Stimulated activated CD4-positive, alpha-beta T cell treated with anti-CD3 and anti-CD28 coated beads, Interleukin-15, amount 100 ng/mL, for 1 hour (primary cell): ENCODE measurements around the gene CRIP1.

Experiments
- DNase-seq, 2 donors: peaks; one replicate each; pipeline ENCODE4 v3.0.0-alpha.2; 2020; ENCODE audit warnings: low read depth in 1 of 2, low spot score in 1 of 2

The CRIP1 gene

GRCh38 chr14:105486163-105486973, at the start of gene CRIP1:
CRIP1 (plus strand) TSS chr14:105486886; CDS start chr14:105487260, 374 bp downstream.
- DNase-seq = no peak

DNA sequence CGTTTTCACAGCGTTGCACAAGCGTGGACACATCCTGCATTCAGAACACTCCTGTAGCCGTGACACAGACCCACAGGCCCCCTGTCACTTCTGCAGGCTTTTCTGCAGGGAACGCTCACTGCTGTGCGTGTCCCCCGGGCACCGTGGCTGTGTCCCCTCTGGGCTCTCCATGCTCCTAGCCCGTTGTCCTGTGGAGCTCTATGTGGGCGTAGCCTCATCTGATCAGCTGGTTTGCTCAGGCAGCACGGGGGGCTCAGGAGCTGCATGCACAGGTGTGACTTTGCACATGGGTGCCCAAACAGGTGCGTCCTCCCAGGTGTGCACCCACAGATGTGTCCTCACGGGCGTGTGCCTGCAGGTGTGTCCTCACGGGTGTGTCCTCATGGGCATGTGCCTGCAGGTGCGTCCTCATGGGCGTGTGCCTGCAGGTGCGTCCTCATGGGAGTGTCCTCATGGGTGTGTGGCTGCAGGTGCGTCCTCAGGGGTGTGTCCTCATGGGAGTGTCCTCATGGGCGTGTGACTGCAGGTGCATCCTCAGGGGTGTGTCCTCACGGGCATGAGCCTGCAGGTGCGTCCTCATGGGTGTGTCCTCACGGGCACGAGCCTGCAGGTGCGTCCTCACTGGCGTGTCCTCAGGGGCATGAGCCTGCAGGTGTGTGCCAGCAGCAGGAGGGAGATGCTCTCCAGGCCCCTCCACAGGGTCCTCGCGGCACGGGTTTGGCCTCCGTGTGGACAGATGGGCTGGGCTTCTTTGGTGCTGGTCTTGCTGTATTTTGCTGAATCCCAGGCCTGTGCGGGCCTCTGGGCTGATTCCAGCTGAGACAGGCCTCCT, 49.6 kb upstream of the CRIP1 start:
- no peak for DNase-seq

DNA sequence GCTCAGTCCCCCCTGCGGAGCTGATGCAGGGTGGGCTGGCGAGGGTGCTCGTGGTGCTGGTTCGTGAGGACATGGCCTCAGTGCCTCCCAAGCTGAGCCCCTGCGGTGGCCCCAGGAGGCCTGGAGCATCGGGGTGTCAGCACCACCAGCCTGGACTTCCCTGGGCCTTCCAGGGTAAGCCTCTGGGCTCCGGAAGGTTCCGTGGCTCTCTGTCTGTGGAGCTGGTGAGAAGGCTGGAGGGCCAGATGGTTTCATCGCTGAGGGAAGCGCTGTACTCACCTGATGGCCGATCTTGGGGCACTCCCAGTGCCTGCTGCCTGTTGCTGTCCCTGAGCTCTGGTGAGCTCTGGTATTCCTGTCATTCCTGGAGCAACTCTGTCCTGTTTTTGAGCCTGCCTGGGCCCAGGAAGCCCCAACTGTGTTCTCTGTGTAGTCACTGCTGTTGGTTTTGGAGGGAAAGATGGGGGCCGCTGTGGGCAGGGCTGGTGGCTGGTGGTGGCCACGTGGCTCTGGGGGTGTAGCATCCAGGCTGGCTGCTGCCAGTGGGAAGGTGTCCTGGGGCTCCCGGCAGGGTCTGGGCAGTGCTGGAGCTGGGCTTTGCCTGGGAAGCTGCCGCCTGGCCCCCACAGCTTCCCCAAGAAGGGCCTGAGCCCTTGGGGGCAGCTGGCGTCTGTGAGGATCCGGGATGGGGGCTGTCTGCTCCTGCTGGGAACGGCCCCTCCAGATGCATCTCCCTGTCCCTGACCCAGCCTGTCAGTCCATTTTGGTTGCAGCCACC, 48.8 kb upstream of the CRIP1 start:
- DNase-seq = no peak

DNA sequence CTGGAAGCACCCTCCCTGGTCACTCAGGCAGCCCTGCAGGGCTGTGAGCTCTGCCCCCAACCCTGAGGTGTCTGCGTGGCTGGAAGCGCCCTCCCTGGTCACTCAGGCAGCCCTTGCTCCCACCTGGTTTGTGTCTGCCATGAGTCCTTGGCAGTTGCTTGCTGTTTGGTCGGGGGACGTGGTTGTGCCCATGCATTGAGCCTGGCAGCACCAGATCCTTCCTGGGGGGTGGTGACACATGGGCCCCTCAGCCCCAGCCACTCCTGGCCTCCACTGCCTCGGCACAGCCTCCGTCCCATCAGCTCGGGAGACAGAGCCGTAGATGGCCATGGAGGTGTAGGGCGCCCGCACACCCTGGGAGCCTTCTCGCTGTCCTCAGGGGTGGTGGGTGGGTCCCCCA, 47.5 kb upstream of the CRIP1 start:
- DNase-seq = no peak

GRCh38 chr14:105439710-105440553, 46.8 kb upstream of the CRIP1 start:
- no peak for DNase-seq

- no peak for DNase-seq
These were observed 46.2 kb upstream of the CRIP1 start for GRCh38 chr14:105440554-105440900.

DNA sequence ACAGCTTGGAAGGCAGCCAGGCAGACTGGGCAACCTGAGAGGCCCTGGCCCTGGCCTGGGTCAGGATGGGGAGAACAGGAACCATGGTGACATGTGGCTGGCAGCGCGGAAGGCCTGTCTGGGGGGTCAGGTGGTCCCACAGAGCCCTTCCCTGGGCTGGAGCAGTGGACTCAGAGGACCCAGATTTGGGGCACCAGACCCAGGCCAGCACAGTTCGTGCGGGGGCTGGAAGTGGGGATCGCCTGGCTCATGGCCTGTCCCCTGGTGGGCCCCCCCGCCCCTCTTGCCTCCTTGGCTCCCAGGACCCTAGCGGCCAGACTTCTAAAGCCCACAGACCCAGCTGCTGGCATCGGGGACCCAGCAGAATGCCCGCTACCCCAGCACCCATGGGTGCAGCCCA, 45.7 kb upstream of the CRIP1 start:
- DNase-seq = no peak

GRCh38 chr14:105442125-105442524, 44.6 kb upstream of the CRIP1 start:
- no peak for DNase-seq

DNA sequence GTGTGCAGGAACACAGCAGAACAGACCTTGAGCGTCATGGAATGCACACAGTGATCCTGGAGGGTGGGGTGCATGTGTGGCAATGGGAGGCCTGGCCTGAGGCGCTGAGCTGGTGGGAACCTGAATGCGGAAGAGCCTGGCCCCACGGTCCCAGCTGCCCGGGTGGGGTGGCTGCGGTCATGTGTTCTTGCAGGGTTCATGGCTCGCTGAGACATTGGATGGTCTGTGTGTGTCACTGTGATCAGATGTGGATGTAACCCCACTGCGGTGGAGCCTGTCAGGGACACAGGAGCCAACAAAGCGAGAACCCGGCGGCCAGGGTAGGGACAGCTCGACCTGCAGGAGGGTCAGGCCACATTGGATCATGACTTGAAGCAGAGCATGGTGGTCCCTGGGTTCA, 43.9 kb upstream of the CRIP1 start:
- DNase-seq = no peak

DNA sequence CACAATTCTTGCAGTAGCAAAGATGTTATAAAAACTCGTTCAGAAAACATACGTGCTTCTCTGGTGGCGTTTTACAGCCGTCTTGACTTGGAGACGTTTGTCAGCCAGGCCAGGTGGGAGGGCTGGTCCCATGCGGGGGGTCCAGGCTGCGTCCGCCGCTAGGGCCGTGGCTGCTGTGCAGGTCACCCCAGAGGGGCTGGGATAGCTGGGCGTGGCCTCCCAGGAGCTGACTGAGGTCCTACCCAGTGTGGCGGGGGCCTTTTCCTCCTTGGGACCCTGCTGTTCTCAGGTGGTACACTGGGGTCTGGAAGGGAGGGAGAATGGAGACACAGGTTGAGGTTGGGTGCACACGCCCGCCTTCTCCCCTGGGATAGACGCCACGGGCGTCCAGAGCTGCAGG, 41.8 kb upstream of the CRIP1 start:
- no peak for DNase-seq

GRCh38 chr14:105445290-105445689, 41.4 kb upstream of the CRIP1 start:
- no peak for DNase-seq

GRCh38 chr14:105445901-105446845, 40.5 kb upstream of the CRIP1 start:
- DNase-seq = no peak

DNA sequence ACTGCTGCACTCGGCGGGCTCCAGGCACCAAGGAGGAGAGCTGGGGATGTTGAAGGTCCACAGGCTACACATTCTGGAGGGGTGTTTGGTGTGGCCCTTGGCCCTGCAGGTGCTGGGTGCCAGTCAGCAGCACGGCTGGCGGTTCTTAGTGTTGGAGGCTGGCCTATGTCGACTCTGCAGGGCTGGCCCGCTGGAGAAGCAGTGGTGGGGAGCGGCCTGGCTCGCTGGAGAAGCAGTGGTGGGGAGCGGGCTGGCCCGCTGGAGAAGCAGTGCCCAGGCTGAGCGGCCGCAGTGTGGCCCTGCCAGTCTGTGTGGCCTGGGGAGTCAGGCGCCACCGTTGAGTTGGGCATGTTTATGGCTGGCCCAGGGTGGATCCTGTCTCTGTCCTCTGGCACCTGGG, 39.7 kb upstream of the CRIP1 start:
- DNase-seq = no peak

- DNase-seq = no peak
These were observed 38.7 kb upstream of the CRIP1 start for GRCh38 chr14:105447651-105448640.

DNA sequence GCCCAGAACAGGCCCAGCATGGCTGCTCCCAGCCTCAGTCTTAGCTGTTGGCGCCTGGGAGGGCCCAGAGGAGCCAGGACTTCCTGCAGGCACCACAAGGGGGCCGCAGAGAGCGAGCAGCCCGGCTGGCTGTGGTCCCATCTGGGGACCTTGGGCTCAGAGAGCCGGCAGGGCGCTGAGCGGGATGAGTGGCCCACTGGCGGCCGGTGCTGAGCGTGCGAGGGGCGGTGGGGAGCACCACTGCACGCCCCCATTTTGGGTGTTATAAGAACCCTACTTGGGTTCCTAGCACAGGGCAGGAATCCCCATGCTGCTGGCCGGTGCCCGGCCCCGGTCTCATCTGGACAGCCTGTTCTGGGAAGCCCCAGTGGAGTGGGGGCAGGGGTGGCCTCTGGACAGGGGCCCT, 38.0 kb upstream of the CRIP1 start:
- peak; percentile 54 for DNase-seq

DNA sequence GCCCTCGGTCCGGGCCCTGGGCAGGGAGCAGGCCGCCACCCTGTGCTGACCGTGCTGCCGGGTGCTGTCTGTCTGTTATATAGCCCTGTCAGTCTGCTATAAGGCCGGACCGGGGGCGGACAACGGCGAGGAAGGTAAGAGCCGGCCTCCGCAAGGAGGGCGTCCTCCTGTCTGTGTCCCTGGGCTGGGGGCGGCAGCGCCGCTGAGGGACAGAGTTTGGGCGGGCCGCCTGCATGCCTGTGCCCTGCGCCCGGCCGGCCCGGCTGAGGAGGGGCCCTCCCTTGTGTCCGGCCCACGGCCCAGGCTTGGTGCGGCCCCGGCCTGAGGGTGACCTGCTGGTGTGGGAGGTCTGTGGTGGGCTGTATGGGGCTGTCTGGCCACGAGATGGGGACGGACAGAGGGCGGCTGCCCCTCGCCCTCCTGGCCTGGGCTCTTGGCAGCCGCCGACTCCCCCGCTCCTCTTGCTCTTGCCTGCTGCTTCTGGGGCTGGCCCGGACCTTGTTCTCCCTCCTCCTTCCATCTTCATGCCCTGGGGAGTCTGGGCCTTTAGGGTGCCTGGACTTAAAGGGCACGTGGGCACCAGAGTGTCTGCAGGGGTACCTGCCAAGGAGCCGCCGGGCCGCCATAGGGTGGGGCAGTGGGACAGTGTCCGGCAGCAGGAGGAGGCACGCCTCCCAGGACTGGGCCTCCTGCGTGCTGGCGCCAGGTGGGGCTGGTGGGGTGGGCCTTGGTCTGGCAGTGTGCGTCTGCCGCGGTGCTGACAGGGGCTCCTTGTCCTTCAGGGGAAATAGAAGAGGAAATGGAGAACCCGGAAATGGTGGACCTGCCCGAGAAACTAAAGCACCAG, 37.2 kb upstream of the CRIP1 start:
- no peak for DNase-seq

GRCh38 chr14:105450123-105450505, 36.6 kb upstream of the CRIP1 start:
- no peak for DNase-seq
